ENCODE results near the gene MAP4K4.
"Not testable (repeated sequence)": the region's sequence is repeated elsewhere in the genome, so short reads cannot be mapped to it uniquely, and the experiment has no call there.

Gene MAP4K4

DNA sequence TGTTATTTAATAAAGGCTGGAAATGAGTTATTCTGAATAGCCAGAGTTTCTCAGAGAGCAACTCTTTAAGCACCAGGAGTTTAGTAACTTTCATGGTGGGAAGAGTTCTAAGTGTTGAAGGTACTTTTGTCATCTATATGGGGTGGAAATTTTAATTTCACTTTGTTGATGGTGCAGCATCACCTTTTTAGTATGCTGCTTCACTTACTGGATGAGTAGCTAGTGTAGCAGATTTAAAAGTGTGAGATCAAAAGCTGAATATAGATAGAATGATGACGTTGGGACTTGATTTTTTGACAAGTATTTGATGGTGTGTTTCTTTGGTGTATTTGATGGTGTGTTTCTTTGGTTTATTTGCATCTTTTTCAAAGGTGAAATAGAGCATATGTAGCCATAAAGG lies 47.3 kb downstream of the MAP4K4 start:
- no peak for DNase-seq

DNA sequence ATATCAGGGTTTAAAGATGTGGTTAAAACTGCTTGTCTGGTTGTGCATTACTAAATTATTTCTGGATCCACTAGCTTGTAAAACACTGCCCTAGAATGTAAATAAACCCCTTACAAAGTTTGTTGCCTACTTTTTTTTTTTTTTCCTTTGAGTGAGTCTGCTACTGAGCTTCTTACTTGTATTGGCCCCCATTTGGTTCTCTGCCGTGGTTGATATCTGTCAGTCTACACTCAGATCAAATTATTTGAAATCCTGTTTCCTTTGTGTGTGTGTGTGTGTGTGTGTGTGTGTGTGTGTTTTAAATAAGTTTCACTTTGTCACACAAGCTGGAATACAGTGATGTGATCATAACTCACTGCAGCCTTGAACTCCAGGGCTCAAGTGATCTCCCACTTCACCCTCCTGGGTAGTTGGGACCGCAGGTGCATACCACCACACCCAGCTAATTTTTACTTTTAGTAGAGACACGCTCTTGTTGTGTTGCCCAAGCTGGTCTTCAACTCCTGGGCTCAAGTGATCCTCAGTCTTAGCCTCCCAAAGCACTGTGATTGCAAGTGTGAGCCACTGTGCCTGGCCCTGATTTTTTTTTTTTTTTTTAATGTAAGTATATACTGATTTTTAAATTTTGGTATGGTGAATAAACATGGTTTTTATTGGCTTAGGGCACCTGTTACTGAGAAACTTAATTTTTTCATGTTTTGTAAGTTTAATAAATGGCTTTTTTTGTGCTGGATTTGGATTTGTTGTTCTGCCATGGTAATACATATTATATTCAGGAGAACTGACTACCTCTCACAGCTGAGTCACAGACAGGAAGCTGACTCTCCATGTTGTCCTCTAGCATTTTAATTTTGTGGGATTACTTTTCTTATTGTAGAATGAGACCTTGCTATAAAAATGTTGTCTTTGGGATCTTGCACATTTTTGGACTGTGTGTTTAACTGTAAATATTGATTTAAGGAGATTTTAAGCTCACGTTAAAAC lies 48.5 kb downstream of the MAP4K4 start:
- DNase-seq, result no peak

DNA sequence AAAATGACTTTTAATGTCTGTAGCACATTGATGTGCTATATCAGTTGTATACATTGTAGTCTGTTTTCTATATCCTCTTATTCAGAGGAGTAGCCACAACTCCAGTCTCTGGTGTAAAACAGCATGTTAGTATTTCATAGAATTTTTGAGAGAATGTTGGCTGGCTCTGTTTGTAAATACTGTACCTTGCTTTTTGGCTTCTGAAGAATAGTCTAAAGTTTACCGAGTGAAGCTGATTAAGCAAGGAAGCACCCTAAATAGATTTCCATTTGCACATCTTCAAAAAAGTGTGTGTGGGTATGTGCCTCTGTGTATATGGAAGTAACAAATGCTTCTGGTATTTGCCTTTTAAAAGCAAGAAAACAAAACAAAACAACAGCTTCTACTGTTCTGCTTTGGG lies 50.5 kb downstream of the MAP4K4 start:
- DNase-seq, result no peak

DNA sequence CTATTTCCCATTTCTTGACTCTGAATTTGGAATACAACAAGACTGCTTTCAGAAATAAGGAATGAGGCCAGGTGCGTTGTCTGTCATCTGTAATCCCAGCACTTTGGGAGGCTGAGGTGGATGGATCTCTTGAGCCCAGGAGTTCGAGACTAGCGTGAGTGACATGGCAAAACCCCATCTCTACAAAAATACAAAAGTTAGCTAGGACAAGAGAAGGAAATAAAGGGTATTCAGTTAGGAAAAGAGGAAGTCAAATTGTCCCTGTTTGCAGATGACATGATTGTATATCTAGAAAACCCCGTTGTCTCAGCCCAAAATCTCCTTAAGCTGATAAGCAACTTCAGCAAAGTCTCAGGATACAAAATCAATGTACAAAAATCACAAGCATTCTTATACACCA lies 51.0 kb downstream of the MAP4K4 start:
- DNase-seq, result not testable (repeated sequence)

DNA sequence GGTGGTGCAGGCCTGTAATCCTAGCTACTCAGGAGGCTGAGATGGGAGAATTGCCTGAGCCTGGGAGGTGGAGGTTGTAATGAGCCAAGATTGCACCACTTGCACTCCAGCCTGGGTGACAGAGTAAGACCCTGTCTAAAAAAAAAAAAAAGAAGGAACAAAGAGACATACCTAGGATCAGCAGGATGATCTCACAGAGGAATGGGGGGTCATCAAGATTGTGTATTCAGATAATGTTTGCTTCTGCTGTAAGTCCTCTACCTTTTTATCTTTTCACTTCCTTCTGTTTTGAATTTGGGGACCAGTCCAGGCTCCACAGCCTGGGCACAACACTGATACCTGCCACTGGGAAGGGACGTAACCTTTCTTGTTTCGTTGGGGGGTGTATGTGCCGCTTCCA lies 53.2 kb downstream of the MAP4K4 start:
- no peak for DNase-seq

DNA sequence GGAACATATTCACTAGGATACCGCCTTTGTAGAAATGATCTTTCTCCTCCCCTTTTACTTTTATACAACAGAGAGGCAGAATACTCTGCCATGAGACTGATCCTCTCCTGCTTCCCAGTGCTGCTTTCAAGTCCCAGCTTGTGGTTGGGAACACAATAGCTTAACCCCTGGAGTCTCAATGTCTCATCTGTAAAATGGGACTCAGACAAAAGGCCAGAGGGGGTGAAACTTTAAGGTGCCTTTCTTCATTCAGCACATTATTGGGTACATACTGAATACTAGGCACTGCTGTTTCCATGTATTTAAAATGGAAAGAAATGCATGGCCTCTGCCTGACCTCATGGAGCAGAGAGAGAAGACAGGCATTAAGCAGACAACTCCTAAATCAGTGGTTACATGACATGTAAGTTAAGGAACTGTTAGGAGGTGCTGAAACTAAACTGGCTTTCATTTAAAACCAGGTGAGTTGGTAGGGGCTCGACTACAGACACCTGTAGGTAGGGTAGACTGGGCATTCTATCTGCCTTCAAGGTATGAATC lies 53.8 kb downstream of the MAP4K4 start:
- no peak for DNase-seq

DNA sequence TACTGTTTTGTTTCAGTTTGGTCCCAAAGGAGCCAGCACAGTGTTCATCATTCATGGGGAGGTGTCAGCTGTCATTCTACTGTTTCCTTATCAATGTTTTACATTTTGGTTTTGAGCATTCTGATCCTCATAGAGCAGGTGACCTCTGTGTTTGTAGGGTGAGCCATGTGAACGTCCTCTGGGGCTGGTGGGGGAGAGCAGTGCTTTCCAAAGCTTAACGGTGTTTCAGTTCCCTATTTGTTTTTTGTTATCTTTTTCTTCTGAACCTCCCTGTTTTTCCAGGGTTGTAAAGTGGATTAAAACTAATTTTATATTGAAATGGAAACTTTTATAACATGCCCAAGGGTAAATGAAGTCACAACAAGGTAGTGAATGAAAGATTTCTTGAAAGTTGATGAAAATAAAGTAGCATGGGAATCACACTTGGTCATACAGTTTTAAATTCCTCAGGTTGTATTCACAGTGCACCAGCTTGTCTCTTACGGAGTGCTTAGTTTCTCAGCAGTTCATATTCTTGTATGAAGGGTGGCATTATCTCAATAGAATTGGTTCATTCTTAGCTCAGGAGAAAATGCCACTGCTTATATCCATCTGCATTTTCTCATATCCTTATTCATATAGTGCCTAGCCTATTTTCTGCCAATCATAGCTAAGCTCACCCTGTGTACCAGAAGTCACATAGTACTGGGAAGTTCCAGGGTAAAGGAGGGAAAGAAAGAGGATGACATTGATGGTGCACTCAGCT lies 54.5 kb downstream of the MAP4K4 start:
- peak; percentile 11 for DNase-seq

DNA sequence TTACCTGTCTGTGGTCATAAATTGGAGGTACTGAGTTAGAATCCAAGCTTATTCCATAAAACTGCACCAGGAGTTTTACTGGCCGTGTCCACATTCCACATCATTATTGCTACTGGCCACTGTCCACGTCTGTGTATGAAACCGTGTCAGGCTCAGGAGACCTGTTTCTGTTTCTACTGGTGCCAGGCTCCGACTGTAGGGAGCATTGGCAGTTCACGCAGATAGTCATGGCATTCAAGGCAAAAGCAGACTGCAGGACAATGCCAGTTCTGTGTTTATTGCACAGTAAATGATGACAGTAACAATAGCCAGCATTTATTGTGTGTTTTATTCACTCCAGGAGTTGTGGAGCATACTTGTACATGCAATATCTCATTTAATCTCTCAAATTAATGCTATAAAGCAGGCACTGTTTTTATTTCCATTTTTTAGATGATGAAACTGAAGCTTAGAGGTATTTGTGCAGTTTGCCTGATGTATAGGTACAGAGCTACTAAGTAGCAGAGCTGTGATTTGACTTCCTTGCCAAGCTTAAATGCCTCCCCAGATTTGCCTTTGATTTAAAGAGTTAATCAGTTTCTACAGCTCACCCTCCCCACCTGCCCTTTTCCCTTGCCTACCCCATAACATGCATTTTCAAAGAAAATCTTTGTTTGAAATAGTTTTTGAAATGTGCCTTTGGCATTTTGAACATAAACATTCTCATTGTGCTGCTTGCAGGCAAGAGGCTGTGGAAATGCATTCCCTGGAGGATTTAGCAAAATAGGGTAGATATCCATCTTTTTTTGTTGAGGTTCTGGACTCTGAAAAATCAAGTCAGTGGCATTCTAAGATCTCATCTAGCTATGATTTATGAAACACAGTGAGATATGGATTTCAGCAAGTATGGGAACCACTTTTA lies 55.5 kb downstream of the MAP4K4 start:
- DNase-seq, result no peak

DNA sequence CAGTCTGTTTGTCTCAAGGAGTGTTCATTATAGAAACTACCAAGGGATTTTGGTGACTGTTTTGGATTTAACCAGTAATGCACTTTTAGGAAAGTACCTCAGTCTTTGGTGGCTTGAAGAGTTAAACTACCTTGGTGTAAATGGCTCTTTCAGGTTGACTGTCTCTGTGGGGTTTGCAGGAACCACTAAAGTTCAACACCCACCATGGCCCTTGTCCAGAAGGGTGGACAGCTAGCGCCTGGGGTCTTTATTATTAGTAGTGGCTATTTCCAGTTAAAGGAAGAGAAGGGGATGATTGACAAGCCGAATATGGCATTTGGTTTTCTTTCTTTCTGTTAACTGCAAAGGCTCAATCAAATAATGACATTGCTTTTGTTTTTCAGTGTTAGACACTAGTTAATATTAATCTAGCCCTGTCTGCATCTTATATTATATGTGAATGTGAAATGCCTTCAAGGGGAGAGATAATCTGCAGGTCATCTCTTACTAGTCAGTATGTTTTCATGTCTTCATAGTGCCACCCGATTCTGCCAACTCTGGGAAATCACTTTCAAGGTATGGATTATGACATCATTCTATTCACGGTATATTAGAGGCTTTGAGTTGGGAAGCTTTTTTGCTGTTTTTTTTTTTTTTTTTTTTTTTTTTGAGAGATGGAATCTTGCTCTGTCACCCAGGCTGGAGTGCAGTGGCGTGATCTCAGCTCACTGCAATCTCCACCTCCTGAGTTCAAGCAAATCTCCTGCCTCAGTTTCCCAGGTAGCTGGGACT lies 56.4 kb downstream of the MAP4K4 start:
- no peak for DNase-seq

DNA sequence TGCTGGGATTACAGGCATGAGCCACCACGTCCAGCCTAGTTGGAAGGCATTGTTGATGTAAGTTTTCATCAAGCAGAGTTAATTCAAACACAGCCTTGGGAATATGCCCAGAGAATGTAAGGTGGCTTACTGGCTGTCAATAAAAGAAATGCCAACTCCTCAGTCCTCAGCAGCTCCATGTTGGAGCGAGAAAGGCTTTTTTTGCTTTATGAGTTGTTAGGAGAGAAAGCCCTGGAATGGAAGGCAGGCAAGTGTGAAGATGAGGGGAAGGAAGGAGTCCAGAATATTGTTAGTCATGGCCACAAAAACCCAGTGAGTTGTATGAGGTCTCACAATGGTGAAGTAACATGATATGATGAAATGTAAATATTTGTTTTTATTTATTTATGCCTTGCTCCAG lies 57.1 kb downstream of the MAP4K4 start:
- no peak for DNase-seq

DNA sequence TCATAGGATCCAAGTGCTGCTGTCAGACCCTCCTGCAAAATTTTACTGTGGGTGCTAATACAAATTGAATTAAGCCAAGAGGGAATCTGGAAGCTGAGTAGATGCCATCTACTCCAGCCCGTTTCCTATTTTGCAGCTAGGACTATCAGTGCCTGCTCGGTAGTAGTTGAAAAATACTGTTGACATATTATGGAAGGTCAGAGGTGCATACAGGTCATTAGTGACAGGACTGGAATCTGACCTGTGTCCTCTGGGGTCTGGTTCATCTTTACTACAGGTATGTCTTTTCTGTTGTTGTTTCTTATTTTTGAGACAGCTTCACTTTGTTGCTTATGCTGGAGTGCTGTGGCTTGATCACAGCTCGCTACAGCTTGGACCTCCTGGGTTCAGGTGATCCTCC lies 58.8 kb downstream of the MAP4K4 start:
- no peak for DNase-seq

DNA sequence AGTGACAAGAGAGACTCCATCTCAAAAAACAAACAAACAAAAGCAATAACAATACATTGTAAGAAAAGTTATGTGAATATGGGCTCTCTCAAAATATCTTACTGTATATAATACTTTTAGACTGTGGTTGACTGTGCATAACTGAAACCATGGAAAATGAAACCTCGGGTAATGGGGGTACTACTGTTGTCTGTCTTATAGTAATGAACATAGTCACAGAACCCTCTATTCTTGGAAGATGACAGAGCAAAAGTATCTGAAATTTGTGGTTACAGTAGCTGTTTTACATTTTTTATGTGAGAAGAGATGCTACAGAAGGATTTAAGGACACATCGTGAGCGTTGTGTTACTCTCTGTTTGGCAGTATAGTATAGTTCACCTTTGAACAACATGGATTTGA lies 60.5 kb downstream of the MAP4K4 start:
- DNase-seq, result peak; percentile 63

DNA sequence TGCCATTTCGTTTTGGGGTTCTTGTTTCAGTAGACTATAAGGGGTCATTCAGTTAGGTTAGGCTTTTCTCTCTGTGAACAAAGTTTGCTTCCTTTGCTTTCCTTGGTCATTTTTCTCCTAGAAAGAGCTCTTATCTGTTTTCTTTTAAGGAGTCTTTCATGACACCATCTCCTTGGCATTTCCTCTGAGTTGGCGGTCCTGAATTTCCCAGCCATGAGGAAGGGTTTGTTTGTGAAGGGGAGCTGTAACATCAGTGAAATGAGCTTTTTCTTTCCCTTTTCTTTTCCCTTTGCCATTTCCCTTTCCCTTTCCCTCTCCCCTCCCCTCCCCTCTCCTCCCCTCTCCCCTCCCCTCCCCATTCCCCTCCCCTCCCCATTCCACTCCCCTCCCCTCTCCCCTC lies 61.7 kb downstream of the MAP4K4 start:
- DNase-seq, result no peak

DNA sequence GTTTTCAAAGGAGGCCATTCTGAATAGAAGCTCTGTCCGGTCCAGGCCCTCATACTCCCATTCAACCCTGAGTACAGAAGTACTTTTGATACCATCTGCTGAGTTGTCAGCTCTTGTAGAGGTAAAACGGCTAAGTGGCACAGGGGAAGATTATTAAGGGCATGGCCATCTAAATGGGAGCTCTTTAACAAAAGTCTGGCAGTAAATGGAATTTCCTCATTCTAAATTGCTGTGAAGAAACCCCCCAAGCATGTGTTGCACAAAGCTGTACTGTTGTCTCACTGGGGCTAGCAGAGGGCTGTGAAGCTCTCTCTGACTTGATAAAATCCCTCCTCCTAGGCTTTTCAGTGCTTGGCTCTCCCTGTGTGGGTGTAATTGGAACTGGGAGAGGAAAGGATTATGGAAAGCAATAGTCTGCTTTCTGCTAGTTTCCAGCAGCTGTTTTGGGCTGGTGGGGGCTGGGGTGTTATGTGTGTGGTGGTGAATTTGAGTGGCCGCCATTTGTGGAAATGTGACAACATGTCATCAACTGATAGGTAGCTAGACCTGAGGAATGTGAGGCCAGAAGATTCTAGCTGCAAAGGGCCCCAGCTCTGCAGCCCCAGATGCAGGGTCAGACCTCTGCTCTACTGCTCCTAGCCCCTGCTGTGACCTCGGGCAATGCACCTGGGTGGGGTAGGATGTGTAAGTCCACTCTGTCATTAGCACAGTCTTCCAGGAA lies 65.1 kb downstream of the MAP4K4 start:
- DNase-seq, result no peak

DNA sequence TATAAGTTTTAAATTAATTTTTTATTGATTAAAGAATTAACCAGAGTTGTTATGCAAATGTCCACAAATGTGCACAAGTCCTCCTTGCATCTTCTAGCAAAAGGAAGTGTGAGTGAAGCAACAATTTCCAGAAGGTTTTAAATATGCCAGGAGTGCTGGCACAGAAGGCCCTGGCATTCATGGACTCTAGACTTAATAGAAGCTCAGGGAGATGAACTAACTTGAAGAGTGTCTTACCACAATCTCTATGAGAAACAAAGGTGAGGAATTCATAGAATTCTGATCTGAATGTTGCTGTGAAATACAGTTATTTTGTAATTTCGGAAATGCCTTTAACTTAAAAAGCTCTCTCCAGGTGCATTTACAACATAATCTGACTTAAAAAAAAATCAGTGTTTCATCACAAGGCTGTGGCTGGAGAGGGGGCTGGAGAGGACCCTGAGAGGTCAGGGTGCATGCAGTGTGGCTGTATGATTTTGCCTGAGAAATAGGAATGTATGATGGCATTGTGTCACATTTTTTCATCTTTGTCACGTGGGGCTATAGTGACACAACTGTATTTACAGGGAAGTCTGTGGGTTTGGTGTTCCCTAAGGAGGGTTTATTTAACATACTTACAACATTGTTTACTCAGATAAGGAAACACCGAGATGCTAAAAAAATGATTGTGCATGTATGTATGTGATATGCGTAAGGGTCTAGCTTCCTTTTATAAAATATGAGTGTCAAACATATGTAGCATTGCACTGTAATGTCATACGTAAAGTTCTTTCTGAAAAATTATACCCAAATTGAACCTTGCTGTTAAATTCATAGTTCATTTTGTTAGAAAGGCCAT lies 66.2 kb downstream of the MAP4K4 start:
- DNase-seq, result peak; percentile 36

DNA sequence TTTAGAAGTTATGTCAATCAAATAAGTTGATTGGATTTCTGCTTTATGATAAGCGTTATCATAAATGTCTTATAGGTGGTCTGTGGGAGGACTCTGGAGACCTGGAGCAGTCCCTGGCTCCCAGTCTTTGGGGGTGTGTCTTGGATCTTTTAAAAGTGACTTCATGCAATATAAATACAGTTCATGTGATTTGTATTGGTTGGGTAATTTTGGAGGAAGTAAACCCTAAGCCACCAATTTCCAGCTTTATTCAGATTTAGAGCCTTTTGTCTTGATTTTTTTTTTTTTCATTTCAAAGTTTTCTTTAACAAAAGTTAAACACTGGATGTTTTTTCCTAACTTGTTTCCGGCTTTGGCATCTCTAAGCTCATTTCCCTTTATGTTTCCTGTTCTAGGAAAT lies 68.8 kb downstream of the MAP4K4 start:
- no peak for DNase-seq

DNA sequence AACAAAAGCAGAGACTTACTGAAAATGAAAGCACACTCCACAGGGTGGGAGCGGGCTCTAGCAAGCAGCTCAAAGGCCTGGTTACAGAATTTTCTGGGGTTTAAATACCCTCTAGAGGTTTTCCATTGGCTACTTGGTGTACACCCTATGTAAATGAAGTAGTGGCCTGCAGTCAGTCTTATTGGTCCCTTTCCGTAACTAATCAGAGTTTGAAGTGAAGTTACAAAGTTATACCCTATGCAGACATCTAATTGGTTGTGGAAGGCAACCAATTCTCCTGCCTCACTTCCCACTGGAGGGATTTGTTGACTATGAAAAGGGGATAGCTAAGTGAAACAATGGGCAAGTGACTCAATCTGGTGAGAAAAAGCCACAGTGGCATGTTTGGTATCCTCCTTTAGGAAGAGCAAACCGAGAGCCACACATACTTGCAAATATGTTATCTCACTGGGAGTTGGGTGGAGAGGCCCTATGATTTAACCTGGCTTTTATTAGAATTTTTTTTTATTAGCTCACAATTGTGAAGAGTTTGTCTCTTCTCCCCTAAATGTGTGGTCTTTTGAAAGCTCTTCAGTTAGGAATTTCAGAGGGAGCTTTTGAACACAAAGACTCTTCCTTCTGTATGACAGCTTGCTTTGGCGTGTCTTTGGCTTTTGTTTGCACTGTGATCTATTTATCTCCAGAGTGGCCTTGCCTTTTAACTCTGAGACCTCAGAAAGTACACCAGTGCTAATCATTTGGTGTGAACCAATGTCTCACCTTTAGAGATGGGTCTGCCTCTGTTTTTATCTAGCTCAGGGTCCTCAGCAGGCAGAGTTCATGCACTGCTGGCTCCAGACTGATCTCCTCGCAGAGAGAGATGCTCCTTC lies 69.6 kb downstream of the MAP4K4 start:
- DNase-seq, result peak; percentile 37

DNA sequence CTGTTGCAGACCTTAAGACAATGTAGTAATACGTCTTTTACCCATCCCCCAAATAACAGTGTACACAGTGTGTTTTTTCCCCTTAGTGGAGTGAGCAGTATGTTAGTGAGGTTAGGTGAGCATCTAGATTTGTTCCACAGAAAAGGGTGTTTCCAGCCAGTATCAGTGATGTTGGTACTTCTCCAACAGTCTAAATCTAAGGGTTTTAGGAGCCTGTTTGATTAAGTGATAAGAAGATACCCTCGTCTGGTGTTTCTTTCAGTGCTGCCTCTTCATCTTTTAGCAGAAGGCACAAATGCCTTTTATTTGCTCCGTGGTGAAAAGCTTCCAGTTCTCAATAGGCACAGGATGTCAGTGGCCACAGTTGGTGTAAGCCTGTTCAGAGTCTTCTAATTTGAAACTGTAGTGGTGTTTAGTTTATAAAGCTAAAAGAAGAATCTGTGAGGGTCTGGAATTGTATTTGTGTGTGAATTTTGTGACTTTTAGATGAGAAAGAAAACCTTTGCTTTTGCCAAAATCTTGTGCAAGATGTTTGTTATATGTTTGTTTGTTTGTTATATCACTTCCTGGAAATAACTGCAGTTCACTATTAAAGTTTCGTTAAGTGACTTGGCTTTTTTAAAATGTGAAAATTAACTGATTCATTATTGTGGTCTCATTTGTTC lies 71.2 kb downstream of the MAP4K4 start:
- no peak for DNase-seq

DNA sequence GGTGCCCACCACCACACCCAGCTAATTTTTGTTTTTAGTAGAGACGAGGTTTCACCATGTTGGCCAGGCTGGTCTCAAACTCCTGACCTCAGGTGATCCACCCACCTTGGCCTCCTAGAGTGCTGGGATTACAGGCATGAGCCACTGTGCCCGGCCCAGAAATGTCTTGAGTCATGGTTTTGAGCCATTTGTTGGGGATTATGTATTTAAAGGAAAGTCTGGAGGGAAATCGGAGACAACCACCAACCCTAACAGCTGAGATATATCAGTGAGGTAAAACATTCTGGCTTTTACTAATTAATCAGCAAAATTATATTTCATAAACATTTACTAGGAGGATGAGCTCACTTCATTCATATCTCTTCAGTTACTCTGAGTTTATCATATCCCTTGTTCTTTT lies 72.2 kb downstream of the MAP4K4 start:
- DNase-seq, result not testable (repeated sequence)

All from OCI-M1 (cell line).